Stimulated activated naive CD4-positive, alpha-beta T cell (primary cell): ENCODE data around the gene SPATS2.
"Not testable (repeated sequence)": the region's sequence is repeated elsewhere in the genome, so short reads cannot be mapped to it uniquely, and the experiment has no call there.

Experiments
- DNase-seq, 6 experiments: peaks; one replicate each; lab custom pipeline; 2025; lab: John Stamatoyannopoulos, UW

The SPATS2 gene

GRCh38 chr12:49518914-49519573 is 151.8 kb downstream of the SPATS2 start:
- no peak for DNase-seq

DNA sequence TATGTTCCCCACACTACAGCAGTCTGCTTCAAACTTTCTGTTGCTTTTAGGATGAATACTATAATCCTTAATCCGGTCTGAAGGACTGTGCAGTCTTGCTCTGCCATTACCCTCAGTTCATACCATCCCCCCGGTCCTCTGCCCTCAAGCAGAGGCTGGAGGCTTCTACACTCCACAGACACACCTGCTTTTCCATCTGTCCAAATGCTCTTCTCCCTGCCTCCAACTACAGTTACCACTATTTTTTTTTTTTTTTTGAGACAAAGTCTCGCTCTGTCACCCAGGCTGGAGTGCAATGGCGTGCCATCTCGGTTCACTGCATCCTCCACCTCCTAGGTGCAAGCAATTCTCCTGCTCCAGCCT is 152.3 kb downstream of the SPATS2 start:
- DNase-seq: no peak

DNA sequence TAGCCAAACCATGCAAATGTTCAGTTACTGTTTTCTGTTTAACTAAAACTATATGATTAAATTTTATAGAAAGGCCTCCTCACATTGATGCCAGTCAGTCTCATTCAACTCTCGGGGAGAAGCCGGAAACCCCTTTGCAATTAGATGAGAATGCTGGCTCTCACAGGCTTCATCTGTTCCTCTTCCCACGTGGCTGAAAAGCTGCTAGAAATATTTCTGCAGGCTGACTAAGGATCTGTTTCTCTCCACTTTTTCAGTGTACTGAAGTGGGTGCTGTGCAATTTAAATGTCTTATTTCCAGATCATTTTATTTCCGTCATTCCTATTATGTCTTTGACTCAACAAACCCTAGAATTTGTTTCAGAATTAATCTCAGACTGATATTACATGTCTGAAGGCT is 154.1 kb downstream of the SPATS2 start:
- no peak for DNase-seq

DNA sequence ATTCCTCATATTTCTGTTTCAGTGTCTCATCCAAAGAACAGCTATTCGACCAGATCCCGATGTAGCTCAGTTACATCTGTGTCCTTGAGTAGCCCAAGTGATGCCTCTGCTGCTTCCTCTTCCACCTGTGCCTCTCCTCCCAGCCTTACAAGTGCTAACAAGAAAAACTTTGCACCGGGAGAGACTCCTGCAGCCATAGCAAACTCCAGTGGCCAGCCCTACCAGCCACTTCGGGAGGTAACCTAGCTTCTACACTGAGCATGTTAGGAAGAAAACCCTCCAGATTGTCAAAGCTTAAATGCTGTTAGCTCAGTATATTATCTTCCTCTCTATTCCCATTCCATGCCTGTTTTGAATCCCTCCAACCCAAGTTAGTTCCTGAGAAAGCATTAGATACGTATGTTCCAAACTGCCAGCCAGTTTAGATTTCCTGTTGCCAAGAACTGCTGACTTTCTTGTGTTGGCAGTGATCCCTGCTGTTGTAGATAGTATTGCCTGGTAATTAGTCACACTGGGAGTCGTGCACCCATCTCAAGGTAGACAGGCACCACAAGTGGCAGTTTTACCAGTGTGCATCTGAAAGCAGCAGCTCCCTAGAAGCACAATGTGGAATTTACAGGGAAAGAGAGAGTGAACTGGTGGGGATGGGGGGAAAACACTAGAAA is 157.5 kb downstream of the SPATS2 start:
- no peak for DNase-seq

DNA sequence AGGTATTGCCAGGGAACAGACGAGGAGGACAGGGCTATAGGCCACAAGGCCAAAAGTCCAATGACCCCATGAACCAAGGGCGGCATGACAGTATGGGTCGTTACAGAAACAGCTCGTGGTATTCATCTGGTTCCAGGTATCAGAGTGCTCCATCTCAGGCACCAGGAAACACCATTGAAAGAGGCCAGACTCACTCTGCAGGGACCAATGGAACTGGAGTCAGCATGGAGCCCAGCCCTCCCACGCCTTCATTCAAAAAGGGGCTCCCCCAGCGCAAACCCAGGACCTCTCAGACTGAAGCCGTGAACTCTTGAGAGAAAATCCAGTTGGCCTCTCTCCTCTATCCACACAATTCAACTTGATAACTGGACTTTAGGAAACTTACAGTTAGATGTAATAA is 158.7 kb downstream of the SPATS2 start:
- no peak for DNase-seq

- DNase-seq: no peak
Observed at GRCh38 chr12:49527361-49528130, 160.3 kb downstream of the SPATS2 start.

DNA sequence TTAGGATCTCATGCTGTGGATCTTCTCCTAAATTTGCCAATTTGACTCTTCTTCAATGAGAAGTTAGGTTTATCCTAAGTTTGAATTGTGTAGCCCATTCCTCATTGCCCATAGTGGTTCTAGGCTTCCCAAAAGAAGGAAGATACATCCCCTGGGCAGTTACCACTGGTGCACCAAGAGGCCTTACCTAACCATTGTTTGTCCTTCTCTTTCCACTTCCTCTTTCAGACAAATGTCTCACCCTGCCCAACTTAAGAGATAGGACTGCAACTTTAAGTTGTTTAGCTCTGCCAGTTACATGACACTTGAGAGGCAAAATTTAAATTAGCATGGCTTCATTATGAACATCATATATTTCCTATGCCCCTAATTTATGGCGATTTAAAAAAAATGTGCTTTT is 162.2 kb downstream of the SPATS2 start:
- DNase-seq: no peak

GRCh38 chr12:49531745-49532144 is 164.5 kb downstream of the SPATS2 start:
- no peak for DNase-seq

GRCh38 chr12:49533331-49533730 is 166.1 kb downstream of the SPATS2 start:
- DNase-seq: no peak

GRCh38 chr12:49534122-49534521 is 166.9 kb downstream of the SPATS2 start:
- DNase-seq: not testable (repeated sequence)

DNA sequence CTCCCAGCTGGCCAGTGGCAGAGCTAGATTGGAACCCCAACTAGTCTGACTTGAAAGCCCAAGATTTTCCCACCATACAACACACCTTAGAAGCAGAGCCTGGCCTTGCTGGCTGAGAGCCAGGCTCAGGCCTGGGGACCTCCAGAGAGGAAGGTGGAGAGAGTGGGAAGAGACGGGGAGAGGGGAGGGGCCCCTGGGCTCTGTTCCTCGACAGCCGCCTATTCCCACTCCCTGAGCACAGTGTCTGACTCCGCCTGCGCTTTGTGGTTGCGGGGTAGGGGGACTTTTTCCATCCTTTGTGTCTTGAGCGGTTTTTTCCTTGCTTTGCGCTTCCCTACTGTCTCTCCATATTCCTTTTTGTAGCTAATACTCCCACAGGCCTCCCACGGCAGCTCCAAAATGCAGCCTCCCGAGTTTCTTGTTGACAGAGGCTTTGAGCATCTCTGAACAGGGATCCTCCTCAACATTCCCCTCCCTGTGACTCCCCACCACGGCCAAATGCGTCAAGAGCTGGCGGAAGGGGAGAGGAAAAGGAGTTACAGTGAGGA is 167.5 kb downstream of the SPATS2 start:
- DNase-seq: no peak

GRCh38 chr12:49535921-49536525 is 168.8 kb downstream of the SPATS2 start:
- no peak for DNase-seq

- DNase-seq: no peak
Observed at GRCh38 chr12:49536526-49537071, 169.3 kb downstream of the SPATS2 start.

GRCh38 chr12:49537231-49537751 is 170.0 kb downstream of the SPATS2 start:
- no peak for DNase-seq

GRCh38 chr12:49537752-49538509 is 170.7 kb downstream of the SPATS2 start:
- DNase-seq: peak in 3 of 6 experiments; percentile 24 to 42 (median 28)

- peak; percentile 78 to 89 (median 87) for DNase-seq
Observed at GRCh38 chr12:49538510-49539403, 171.5 kb downstream of the SPATS2 start, which contains the start of gene KCNH3. KCNH3 (plus strand) TSS chr12:49539030; CDS start chr12:49539417, 387 bp downstream.

- DNase-seq: no peak
Observed at GRCh38 chr12:49539406-49540228, 172.4 kb downstream of the SPATS2 start.

- DNase-seq: no peak
Observed at GRCh38 chr12:49540229-49541139, 173.2 kb downstream of the SPATS2 start.
